GM19452 (cell line): Measurements from ENCODE around the gene RECQL.
"Not testable (repeated sequence)": the region's sequence is repeated elsewhere in the genome, so short reads cannot be mapped to it uniquely, and the experiment has no call there.

Experiments used
- ATAC-seq: cut with Tn5 transposase; IDR thresholded peaks from one replicate; pipeline ENCODE4 v1.9.1; 2021; ENCODE audit not compliant: unreplicated experiment

Gene RECQL

DNA sequence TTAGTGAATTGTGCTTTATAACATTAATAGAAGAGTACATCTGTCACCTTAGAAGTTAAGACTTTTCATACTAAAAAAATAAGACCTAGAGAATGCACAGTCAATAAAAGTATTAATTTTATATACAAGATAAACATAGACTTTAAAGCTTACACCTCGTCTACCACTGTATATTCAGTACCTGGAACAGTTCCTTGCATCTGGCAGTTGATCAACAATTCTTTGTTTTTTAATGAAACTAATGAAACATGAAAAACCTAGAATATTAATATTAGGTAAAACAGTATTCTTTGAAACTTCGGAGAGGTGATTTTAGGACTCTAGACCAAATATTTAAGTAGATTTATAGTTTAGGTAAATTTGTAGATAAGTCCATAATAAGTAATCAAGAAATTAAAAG is 4.5 kb upstream of the RECQL start:
- no peak for ATAC-seq

DNA sequence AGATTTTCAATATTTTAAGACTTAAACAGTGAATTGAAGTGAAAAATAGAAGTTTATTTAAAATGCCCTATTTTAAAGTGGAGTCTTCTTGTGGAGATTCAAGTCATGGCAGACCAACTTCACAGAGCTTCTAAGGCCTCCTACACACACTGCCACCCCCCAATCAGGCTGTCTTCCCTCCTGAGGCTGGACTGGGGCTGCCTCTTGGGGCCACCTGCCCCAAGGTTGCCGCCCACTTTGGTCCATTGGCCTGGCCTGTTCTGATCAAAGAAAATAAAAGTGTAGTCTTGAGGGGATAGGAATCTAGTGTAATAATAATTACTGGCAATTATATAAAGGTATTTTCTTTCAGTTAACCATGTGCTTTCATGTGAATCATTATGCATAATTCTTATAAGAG is 1.4 kb upstream of the RECQL start:
- no peak for ATAC-seq

DNA sequence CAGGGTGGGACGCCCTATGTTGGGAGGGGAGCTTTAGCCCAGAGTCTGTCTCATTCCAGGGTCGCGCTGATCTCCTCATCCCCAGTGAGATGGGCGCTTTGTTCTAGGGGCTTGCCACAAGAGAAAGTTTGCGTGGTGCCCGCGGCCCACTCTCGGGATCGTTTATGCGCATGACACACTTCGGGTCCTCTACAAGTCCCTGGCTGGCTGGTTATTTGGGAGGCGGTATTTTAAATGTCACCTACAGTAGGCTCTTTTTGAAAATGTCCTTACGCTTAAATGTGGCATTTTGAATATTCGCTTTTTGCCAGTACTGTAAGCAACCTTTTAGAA is 695 bp upstream of the RECQL start:
- no peak for ATAC-seq

DNA sequence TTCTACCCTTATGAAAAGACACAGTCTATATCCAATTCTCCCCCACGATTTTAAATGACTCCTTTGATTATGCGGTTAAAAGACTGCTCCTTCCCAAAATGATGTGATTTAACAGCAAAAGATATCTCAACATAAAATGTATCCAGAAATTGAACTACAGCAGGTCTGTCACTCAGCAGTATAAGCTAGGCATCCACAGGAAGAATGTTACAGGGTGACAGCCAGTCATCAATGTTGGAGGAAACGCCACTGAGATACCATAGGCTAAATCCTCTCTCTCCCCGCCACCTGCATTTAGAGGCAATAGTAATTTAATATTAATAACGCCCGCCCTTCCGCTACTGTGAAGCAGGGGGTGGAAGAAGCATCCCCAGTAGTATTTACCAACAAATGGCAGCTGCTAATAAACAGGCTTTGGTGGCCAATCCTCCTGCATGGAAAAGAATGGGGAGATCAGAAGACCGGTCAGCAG is 613 bp downstream of the RECQL start:
- ATAC-seq, result peak; percentile 0

DNA sequence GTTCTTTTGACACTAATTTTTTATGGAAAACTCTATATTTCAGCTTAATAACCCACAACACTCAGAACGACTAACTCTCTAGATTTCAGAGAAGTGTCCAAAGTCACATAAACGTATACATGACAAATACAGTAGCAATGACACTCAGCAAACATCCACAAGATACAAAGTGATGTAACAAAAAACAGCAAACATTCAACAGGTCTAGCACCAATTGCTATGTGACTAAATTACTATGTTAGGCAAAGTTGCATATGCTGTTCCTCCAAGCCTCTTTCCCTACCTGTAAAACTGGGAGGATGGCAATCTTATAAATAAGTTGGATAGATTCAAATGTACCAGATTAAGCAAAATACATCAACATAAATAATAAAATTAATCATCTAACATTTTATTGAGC is 1.7 kb downstream of the RECQL start:
- no peak for ATAC-seq

DNA sequence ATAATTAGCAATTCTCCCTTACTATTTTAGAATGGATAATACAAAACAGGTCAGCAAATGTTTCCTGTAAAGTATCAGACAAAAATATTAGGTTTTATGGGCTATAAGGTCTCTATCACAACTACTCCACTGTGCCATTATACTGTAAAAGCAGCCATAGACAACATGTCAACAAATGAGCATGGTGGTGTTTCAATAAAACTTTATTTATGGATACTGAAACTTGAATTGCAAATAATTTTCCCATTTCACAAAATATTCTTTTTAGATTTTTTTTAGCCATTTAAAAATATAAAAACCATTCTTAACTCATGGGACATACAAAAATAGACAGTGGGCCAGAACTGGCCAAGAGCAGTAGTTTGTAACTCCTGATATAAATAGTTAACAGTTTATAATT is 15.4 kb downstream of the RECQL start:
- ATAC-seq, result no peak

DNA sequence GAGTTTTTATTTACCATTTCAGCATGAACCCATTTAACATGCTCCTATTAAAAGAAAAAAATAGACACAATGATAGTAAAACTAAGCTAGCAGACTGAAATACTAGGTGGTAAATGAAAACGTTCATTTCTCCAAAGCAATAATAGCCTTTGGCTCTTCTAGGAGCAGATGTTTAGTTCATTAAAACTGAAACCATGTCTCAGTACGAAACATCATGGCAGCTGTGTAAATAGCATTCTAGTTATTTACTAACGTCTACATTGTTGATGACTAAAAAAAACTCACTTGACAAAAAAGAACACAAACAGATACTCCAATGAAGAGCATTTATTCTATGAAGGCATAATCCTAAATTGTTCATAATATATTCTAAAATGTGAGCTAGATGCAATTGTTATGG is 17.9 kb downstream of the RECQL start:
- no peak for ATAC-seq

DNA sequence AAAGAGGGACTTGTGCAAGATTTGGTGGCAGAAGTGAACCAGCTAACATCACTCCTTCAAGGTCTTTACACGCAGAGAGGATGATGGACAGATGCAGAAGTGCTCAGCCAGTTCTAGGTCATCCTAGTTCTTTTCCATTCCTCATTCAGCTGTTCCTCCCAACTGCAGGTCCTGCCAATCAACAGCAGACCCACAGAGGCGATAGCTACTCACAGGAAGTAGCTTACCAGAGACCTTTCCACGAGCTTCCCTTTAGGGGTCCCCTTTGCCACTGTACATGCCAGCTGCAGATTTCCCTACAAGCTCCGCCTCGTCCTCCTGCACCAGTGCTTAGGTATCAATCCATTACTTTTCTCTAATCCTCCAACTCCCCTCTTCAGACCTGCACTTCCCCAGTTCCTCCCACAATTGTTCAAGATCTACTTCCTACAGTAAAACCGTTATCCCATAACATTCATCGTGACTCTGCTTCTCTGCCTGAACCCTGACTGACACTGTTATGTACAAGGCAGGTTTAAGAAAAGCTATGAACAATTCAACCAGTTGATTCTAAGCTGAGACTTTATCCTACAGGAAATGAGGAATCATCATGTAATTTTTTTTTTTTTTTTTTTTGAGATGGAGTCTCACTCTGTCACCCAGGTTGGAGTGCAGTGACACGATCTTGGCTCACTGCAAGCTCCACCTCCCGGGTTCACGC is 22.5 kb downstream of the RECQL start:
- ATAC-seq, result no peak

DNA sequence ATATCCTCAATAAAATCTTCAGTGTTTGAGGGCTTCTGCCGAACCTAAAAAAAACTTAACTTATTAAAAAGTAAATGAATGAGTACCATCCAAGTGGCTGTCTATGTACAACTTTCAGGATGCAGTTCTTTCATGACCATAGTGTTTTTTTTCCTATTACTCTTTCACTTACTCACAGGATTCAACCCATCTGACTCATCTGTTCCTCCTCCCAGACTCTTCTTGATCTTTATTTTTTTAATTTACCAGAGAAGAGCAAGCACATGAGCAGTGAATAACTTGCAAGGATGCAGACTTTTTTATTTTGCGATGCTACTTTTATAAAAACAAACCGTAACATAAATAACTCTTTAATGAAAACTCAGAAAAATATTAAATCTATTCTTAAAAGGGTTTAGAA is 24.5 kb downstream of the RECQL start:
- no peak for ATAC-seq

DNA sequence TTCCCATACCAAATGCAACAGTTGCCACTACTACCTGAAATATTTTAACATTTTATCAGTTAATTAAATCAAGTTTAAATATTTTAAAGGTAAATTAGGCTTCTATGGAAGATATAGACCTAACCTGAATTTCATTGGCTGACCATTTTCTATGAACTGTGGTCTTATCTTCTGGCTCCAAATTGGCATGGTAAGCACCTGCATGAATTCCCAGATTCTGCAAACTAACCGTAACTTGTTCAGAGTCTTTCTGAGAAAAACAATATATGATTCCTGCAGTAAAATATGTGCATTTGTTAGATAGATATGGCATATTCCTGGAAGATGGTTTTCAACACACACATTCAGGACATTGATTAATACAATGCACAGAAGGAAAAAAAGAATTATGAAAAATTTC is 25.9 kb downstream of the RECQL start:
- ATAC-seq, result no peak

DNA sequence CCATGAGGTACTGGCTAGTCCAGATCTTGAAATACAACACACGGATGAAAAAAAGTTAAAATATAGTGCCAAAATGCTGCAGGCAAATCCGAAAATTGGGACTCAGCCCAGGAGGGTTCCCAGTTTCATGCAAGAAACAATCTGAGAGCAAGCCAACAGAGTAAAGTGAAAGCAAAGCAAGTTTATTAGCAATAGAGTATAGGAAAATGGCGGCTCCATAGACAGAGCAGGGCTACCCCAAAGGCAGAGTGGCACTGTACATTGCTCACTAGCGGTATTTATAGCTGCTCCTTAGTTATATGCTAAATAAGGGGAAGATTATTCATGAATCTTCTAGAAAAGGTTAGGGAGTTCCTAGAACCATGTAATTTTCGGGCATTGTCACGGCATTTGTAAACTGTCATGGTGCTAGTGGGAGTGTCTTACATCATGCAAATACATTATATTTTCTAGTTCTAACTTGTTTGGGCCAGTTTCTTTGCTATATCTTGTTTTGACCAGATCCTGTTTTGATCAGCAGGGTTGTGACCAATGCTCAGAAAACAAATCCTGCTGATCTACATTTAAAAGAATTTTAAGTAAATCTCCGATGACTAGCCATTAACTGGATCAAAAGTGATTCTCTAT is 29.1 kb downstream of the RECQL start:
- no peak for ATAC-seq

DNA sequence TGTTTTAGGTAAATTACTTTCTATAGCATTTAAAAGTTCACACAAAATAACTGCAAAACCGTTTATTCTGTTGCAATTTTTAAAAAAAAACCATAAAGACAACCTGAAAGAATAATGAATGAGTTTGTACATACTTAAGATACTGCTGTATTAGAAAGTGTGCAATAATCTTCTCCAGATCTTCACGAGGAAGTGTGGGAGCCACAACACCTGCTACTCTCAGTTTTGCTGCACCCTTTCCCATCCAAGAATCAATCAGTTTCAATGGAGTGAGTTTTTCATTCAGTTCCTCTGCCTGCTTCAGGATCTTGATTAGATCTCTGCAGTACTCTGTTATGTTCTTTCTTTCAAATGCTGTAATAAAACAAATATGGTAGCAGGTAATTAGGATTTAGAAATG is 30.1 kb downstream of the RECQL start:
- ATAC-seq, result no peak

DNA sequence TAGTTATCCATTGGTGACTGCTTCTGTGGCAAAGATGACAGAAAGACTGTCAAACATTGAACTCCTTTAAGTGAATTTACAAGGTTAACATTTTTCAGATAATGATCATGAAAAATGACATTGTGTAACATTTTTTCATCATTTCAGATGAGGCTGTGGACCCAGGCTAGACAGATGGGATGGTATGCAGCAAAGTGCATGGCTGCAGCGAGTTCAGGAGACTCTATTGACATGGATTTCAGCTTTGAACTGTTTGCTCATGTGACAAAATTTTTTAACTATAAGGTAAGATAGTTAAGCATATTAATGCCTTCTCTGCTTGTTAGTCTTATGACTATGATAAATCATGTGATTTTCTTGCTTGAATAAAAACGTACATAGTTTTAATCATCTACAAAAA is 34.1 kb downstream of the RECQL start:
- ATAC-seq, result not testable (repeated sequence)

DNA sequence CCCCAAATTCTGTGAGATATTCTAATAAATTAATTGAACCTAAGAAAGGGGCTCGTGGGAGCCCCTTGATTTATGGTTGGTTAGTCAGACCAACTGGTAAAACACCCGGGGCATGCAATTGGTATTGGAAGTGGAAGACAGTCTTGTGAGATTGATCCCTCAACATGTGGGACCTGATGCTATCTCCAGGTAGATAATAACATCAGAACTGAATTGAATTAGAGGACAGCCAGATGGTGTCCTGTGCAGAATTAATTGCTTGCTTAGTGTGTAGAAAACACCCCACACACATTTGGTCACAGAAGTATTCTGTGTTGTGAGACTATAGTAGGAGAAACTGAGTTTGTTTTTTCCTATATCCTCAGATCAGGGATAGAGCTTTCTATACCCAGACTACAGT is 42.0 kb downstream of the RECQL start:
- no peak for ATAC-seq

DNA sequence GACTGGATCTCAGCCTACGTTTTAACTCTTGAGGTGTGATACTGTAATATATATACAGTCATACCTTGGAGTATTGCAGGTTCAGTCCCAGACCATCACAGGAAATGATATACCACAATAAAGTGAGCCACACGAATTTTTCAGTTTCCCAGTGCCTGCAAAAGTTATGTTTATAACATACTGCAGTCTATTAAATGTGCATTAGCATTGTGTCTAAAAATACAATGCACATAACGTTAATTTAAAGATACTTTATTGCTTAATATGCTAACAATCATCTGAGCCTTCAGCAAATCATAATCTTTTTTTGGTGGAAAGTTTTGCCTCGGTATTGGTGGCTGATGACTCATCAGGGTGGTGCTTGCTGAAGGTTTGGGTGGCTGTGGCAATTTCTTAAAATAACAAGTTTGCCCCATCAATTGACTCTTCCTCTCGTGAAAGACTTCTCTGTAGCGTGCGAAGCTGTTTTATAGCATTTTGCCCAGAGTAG is 45.1 kb downstream of the RECQL start:
- ATAC-seq, result no peak

DNA sequence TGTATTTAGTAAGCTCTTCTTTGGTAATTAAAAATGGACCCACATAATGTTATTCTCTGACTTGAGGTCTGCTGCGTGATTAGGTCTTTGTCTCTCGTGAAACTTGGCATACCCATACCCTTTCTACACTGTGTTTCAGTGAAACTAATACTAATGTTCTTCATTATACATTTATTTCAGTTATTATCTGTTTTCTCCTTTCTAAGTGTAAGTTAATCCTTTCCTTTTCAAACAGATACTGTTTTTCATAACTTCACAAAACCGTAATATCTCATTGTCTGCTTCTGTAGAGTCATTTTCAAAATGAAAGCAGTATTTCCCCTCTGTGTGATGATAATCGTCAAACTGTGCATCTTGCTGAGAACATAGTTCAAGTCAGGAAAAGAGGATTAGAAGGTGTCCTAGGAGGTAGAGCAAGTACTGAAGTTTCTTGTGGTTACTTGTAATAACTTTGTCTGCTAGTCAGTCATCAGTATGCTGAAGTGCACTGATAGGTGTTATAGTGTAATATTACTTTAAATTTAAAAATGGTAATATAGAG is 48.1 kb downstream of the RECQL start:
- ATAC-seq, result no peak

DNA sequence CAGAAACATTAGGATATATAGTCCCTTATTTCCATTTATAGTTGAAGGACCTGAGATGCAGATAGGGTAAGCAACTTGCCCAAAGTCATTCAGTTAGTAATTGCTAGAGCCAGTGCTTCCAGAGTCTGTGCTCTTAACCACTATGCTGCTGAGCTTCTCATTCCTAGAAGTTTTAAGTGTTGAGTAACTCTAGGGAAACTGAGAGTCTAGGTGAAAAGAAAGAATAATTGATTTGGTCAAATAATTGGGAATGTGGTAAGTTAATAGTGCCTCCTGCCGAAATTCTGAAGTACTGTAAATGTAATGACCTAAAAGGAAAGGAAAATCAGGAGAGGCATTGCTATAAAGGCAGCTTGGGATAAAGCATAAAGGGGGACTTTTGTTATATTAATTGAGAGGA is 49.9 kb downstream of the RECQL start:
- ATAC-seq, result no peak

DNA sequence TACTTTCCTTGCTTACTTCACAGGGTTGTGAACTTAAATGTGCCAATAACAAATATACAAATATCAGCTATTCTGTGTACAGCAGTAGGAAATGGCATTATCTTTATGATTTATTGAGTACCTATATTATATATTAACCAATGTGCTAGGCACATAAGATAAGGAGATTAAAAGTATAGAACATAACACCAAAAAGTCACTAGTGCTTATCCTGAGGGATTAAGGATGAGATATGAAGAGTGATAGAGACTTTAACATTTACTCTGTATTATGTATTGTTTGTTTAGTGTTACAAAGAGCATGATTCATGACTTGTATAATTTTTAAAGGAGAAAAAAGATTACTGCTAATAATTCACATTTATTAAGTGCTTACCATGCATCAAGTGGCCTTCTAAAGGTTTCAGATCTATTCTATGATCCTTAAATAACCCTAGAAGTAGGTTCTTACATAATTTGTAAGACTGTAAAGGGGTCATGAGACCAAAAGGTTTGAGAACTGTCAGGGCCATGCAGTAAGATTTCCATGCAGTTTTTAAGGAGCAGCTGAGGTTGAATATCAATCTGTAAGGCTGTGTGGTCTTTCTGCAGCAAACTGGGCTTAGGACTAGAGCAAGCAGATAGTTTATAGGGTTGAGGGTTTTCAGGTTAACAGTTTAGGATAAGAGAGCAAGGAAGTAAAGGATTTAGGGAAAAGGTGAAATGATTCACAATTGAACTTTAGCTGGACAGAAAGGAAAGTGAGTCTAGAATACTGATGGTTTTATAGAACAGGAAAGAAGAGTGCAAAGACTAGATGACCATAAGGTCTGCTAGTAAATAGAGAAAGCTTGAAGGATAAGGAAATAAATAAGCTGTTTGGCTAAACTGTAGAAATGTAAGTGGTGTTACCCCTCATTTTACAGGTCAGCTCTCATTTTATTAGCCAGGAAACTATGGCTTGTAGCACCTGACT is 57.0 kb downstream of the RECQL start:
- no peak for ATAC-seq

DNA sequence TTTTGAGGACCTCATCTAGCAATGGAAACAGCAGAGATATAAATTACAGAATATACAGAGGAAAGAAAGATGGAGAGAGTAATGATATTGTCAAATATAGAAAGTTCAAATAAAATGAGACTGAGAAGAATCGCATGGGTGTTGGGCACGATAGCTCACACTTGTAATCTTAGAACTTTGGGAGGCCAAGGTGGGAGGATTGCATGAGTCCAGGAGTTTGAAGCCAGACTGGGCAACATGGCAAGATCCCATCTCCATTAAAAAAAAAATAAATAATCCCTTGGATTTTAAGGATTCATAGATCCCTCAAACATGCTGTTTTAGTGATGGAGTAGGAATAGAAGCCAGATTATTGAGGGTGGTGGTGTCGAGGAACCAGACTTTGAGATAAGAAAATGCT is 62.1 kb downstream of the RECQL start:
- no peak for ATAC-seq

DNA sequence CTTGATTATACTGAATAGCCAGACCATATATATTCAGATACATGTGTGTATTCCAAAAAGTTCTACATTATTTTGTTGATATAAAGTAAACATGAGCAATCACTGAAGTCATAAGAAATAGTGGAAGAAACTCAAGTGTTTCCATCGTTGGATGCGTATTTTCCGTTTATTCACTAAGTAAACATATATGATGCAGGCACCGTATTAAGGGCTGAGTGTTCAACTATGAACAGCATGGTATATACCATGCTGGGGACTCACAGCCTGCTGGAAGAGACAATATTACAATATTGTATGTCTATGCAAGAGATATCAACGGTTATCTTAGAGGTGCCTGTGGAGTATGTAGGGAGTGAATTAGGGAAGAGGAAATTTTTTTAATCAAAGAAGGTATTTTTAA is 62.8 kb downstream of the RECQL start:
- ATAC-seq, result no peak

DNA sequence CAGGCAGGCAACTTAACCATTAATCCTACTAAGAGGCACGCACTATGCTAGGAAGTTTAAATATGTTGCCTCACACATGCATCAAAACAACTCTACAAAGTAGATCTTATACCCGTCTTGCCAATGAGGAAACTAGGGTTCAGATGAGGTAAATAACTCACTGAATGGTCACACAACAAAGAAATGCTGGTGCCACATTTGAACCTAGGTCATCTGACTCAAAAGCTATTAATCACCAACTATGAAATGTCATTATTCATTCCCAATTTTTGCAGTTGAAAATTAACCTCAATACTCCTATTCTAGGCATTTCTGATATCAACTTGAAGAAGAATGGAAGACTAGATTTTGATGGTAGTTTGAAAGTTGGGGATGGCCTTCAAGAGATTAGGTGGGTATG is 66.7 kb downstream of the RECQL start:
- ATAC-seq, result no peak

DNA sequence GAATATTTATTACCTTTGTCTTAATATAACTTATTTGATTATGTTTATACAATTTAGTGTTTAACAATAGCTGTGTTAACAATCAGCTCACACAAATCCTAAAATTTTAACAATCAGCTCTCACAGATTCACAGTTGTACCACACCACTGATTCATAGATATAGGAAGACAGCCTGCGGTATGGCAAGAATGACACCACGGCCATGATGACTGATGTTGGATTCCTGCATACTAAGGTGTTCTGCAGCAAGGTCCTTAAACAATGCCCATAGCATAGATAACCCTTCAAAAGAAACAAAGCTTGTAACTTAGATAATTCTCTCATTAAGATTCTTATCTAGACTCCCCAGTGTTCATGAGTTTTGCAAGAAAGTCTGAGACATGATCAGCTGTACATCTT is 67.9 kb downstream of the RECQL start:
- no peak for ATAC-seq
